GM18508 (cell line): ENCODE measurements around the gene EPHA1.

ENCODE experiments used
- ATAC-seq: cut with Tn5 transposase; IDR thresholded peaks from one replicate; pipeline ENCODE4 v1.9.1; 2021; ENCODE audit warnings: moderate number of reproducible peaks; ENCODE audit not compliant: insufficient read depth, unreplicated experiment

EPHA1 gene

DNA sequence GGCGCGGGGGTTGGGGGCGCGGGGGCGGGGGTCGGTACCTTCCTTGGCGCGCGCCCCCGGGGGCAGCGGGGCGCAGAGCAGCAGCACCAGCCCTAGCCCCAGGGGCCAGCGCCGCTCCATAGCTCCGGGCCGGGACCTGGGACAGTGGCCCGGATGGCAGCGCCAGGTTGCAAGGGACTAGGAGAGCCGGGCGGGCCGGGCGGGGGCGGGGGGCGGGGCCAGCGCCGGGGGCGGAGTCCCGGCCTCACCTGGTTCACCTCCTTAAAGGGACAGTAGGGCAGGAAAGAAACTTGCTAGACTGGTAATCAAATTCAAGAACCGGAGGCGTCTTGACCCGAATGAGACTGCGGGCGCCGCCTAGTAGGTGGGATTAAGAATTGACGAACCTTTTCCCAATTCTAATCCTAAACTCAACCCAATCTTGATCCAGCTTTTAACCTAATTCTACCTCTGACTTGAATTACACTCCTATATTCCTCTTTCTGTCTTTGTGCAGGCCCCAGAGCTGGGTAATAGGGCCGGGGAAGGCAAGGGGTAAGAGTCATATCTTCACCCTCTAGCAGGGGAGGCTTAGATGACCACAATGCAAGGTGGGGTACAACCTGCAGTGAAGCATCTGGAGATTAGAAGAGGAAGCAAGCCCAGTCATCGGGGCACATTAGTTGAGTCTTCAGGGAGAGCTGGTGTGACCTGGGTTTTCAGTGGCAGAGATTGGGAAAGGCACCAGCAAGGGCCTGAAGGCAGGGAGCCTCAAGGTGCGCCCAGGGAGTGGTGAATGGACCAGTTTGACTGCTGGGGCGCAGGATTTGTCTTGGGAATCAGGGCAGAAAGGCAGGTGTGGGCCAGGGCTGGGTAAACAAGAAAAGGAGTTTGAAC, at the start of gene EPHA1:
Gene EPHA1, minus strand, starts transcription at position 171 of the 876 bp plus-strand sequence. Its CDS starts 51 bp downstream, at position 120.
- no peak for ATAC-seq

- ATAC-seq: peak; percentile 55
Measured at GRCh38 chr7:143458263-143458662, 49.6 kb upstream of the EPHA1 start.

DNA sequence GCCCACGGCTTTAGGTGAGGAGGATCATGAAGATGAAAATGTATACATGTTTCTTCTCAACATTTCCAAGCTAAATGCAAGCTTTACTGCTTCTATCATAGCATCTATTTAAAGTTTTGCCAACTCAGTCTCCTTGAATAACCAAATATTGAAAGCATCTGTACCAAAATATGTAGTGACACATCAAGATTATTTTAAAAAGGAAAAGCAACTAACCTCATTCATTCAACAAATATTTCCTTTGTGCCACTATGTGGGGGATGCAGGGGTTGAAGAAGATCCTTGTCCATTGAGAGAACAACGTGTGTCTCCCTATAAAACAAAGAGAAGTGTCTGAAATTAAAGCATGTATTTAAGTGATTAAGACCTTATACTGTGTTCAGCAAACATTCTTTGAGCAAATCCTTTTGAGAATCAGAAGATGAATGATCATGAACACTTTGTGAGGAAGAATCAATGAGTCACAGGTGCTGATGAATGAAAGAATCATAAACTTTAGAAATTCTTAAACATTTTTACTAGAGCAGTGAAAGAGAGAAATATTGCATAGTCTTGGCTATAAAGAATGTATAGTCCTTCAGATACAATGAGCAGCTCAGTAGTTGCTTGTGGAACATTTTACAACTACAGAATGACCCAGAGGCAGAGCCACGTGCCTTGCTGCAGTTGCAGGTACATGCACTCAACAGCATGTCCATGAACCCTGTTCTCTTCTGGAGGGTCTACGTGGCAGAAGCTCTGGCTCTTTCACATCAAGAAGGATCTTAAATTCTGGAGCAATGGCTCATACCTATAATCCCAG, 48.5 kb upstream of the EPHA1 start:
- no peak for ATAC-seq

- ATAC-seq: no peak
Measured at GRCh38 chr7:143455942-143456341, 47.3 kb upstream of the EPHA1 start.

- ATAC-seq: no peak
Measured at GRCh38 chr7:143455491-143455890, 46.8 kb upstream of the EPHA1 start.

GRCh38 chr7:143454091-143454680, 45.5 kb upstream of the EPHA1 start:
- no peak for ATAC-seq

DNA sequence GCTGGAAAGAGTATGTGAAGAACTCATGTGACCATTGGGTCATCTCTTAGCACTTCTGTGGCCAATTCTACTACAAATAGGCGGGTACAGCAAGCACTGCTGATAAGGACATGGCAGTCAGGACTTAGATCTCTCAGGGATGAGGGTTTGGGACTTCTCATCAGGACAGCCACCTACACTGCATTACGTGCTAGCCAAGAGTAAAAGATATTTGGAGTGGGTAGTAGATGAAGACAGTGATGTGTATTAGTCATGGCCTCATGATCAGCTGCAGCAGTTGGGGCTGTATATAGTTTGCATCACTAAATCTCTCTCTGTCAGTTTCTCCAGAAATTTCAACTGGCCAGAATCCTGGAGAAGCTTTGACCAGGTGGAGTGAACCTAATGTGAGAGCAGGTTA, 43.8 kb upstream of the EPHA1 start:
- no peak for ATAC-seq

DNA sequence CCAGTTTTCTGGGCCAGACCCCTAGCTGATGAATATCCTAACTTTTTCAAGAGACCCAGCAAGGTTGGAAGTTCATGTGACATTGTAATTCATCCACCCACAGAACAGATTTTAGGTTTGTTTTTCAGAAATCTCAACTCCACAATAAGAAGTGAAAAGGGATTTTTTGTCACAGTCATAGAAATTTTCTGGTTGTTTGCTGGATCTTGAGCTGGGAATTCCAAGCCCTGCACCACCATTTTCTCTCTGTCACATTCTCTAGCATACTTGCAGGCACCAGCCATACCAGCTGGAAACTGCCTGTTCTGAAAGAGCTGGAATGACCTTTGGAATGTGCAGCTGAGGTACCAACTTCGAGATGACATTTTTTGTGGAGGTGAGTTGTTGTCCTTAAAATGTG, 43.1 kb upstream of the EPHA1 start:
- no peak for ATAC-seq

DNA sequence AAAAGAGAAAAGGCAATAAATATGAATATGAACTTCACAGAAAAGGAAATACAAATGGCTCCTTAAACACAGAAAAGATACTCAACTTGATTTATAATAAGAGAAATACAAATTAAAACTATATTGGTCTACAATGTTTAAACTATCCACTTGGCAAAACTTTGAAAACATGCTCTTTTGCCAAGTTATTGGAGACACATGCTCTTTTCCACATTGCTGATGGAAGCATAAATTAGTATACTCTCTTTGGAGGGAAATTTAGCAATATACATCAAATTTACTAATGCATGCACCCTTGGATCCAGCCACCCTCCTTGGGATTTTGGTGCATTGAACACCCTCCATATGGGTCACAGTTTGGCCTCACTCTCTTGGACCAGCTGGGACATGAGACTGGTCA, 42.5 kb upstream of the EPHA1 start:
- no peak for ATAC-seq

GRCh38 chr7:143449793-143450192, 41.1 kb upstream of the EPHA1 start:
- ATAC-seq: no peak

- no peak for ATAC-seq
Measured at GRCh38 chr7:143448429-143448828, 39.8 kb upstream of the EPHA1 start.

DNA sequence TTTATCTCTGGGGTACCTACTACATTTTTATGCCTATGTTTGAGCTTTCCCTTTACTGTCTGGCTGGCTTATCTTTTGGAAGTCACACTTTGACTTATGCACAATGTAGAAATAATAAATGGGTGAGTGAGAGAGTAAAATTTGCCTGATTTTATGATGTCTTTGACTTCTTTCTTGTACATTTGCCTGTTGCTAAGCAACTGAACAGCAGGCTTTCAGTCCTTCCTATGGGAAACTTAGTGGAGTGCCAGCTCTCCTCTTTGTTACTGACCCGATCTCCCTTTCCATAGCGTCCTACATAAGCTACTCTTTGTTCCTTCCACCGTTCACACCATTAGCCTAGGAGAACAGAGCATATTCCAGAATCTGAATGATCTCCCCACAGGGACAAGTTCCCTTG, 38.8 kb upstream of the EPHA1 start:
- no peak for ATAC-seq

DNA sequence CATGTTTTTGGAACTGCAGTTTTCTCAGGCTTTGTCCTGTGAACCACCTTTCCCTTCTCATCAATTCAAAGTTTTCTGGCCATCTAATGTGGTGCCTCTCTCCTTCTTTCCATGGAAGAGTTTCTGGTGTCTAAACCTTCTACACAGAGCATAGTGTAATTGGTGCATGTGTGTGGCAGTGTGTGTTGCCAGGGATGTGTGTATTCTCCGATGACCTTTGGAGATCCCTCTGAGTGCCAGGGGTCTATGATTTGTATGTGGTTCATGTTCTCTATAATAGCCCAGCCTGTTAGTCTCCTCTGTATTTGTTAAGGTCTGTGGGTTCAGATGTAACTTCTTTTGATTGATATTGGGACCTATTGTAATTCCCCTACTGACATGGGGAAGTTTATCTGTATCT, 36.1 kb upstream of the EPHA1 start:
- no peak for ATAC-seq

- ATAC-seq: no peak
Measured at GRCh38 chr7:143444063-143444782, 35.6 kb upstream of the EPHA1 start.

- ATAC-seq: no peak
Measured at GRCh38 chr7:143443153-143443552, 34.5 kb upstream of the EPHA1 start, which contains the start of gene TAS2R60. TSS of gene TAS2R60 (plus strand) at chr7:143443453. CDS start at chr7:143443453, 0 bp downstream.

- ATAC-seq: no peak
Measured at GRCh38 chr7:143439866-143440265, 31.2 kb upstream of the EPHA1 start.

DNA sequence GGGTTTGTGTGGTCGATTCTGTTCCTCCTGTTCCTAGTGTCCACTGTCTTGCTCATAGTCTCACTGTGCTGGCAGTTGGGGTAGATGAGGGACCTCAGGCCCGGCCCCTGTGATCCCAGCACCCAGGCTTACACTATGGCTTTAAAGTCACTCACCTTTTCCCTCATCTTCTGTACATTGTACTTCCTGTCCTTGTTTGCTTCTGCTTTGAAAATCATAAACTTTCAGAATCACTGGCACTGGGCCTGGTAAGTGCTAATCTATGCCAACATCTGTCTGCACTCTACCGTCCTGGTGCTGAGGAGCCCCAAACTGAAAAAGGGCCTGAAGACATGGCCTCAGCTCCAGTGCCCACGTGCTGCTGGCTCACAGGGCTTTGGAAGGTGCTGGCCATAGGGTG, 28.9 kb upstream of the EPHA1 start:
- ATAC-seq: no peak

- peak; percentile 89 for ATAC-seq
Measured at GRCh38 chr7:143436325-143436946, 27.8 kb upstream of the EPHA1 start.

DNA sequence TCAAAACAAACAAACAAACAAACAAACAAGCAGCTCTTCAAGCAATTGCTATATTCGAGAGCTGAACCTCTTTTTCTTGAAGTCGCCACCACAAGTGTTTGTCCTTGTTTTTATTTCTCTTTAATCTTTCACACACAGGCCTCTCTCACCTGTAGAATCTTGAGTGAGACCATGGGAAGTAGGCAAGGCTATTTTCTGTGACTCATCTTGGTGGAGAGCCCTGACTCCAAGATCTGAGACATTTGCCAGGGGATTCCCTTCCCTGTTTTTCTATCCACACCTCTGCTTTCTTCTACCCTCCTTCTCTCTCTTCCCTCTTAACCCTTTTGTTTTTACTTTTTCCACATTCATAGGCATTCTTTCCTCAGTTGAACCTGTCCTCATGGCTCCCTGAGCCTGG, 26.6 kb upstream of the EPHA1 start:
- no peak for ATAC-seq

GRCh38 chr7:143434660-143435059, 26.0 kb upstream of the EPHA1 start:
- ATAC-seq: no peak
